NCI-H2029 treated with DMSO at 0.1 percent for 48 hours (cell line): ENCODE results near the gene CDH4.

ENCODE experiments used
- DNase-seq: peaks from one replicate; lab custom pipeline; 2025; lab: John Stamatoyannopoulos, UW

The CDH4 gene

DNA sequence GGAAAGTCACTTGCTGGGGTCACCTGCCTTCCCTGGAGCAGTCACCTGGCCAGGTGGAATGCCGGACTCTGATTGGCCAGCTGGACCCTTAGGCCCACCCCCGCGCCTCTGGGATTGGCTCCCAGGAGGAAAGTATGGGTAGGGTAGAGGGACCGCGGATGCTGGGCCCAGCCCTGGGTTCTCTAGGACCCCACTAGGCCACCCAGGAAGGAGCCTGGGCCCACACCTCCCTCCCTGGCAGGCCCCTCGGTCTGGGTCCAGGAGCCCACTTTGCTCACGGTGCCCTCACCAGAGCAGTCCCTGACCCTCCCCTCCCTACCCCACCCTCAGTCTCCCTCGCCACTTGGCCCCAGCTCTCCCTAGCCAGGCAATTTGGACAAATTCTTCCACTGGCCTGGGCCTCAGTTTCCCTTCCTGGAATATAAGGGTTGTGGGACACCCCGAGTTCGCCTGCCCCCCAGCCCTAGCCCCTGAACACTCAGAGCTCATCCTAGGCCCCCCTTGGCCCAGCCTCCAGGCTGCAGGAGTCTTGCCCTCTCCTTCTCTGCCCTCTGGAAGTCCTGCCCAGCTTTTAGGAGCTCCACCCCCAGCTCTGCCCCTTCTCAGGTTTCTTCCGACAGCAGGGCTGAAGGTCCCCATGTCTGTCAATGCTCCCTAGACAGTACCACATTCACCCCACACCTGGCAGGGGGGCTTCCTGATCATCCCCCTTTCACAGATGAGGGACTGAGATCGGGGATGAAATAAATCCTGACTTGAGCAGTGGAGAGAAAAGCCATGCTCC is 514.0 kb downstream of the CDH4 start:
- DNase-seq, result no peak

DNA sequence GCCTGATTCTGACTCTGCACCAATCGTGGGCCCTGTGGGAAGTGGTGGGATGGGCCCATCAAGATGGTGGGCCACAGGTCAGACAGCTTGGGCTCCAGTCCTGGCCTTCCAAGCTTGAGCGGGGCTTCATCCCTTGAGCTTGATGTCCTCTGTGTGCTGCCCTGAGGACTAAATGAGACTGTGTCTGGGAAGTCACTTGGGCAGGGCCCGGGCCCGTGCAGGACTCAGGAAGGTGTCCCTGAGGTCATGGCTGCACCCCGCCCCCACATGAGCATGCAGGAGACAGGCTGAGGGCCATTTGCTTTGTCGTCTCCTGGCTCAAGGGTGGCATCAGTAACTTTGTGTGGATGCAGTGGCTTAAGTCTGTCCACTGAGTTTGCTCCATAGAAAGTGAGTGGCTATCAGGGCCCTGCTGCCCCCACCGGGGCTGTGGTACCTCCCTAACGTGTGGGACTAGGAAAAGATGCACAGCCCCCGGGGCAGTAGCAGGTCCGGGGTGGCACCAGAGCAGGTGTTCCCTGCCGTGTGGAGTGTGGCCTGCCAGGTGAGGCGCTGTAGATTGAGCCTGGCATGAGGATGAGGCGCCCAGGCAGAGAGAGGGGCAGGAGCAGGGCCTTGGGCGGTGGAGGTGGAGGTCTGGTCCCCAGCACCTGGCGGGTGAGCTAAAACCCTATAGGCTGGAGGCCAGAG is 515.0 kb downstream of the CDH4 start:
- DNase-seq, result no peak

DNA sequence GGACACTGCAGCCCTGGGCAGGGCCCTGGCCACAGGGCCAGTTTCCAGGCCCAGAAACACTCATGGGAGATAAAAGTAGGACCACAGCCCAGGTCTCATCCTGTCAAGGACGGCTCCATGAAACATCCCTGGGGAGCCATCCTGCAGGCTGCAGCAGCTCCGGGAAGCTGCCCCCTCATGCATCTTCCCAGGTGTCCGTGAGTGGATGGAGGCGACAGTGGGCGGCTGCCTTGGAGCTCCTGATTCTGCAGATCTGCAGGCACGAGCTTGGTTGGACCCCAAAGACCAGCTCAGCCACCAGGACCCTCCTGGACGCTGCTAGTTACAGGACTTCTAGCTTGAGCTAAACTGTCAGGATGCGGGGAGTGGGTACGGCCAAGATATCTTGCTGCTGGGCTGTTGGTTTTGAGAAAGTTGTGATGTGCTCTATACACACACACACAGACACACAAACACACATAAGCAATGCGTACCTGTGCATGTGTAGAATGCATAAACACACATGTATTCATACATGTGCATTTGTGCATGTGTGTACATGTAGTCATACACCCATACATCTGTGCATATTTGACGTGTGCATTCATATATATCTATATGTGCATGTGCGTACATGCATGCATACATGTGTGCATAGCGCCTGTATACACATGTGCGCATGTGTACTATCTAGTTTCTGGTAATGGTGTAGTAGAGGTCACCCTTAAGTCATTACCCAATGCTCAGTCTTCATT is 515.9 kb downstream of the CDH4 start:
- DNase-seq, result no peak

DNA sequence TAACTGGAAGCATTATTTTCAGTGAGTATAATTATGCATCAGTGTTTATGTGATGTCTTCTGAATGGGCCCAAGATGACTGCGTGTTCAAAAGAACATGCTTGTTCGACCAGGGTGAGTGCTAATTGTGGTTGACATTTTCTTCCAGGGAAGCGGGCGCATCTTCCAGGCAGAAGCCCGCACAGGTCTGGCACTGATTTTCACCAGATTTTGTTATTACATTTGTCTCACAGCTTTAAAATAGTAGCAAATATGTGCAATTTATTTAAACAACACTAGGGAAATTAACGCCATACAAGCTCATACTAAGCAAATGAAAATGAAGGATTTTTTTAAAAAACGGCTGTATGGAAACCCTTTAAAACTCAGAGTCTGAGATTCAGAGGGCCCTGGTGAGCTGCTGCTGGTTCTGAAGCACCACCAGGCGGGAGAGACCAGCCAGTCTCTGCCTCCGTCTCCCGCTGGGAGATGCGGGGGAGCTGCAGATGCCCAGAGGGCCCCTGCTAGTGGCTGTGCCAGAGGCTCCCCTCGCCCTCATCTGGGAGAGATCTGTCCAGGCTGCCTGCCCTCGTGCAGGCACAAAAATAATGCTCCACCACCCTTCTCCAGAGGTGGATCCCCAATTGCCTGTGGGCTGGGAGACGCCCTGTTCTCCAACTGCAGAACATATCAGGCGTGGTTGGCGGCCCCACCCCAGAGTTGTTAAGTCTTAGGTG is 516.7 kb downstream of the CDH4 start:
- no peak for DNase-seq

DNA sequence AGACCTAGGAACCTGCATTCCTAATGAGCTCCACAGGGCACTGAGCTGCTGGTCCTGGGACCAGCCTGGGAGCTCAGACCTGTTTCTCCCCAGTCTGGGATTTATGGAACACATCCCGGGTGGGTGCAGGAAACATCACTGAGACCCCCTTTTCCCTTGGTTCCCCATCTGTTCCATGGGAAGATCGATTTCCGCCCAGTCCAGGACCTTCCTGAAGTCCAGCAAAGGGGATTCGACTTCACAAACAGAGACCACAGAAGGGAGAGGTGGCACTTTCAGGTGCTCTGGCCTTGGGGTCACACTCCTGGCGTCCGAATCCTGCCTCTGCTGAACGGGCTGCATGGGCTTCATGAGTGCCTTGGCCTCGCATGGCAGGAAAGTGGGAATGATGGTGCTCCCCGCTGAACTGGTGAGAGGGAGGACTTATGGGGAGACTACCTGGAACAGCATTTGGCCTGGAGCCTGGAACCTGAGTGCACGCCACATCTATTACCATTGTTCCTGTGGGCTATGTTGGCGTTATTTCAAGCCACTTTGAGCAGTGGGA is 517.3 kb downstream of the CDH4 start:
- no peak for DNase-seq

DNA sequence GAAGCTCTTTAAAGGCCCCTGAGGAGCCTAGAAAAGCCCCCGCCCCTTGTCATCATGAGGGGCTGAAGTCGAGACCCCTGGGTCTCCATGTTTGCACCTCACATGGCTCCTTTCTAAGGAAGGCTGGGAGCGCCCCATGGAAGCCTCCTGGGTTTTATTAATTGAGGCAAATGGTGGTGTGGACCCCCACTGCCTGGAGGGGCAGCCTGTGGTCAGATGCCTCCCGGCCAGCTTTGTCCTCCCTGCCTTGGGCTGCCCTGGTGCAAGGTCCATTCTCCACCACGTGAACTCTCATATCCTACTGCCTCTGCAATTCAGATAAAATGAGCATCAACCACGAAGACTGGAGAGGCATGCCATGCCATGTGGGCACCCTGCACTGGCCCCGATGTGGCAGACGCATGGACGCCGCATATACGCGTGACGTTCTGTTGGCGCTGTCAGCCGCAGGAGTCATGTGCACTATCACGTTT is 518.1 kb downstream of the CDH4 start:
- DNase-seq, result no peak

DNA sequence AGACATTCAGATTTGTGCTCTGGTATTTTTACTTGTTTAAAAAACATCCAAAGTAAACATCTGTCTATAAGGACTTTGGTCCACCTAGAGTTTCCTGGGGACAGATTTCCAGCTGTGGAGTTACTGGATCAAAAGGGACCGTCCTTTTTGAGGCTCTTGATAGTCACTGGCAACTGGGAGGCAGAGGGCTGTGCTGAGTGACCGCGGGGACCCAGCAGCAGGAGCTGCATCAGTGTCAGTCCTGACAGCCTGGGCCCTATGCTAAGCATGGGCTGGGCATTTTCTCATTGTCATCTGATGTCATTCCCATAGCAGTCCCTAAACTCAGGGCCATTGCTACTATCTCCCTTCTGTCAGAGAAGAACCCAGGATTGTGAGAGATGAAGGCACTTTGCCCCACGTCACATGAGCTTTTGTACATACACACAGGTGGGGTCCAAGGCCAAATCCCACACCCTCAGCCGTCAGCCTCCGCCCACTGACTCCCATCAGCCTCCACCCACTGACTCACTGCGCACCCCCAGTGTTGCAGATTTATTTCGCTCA is 519.8 kb downstream of the CDH4 start:
- no peak for DNase-seq

DNA sequence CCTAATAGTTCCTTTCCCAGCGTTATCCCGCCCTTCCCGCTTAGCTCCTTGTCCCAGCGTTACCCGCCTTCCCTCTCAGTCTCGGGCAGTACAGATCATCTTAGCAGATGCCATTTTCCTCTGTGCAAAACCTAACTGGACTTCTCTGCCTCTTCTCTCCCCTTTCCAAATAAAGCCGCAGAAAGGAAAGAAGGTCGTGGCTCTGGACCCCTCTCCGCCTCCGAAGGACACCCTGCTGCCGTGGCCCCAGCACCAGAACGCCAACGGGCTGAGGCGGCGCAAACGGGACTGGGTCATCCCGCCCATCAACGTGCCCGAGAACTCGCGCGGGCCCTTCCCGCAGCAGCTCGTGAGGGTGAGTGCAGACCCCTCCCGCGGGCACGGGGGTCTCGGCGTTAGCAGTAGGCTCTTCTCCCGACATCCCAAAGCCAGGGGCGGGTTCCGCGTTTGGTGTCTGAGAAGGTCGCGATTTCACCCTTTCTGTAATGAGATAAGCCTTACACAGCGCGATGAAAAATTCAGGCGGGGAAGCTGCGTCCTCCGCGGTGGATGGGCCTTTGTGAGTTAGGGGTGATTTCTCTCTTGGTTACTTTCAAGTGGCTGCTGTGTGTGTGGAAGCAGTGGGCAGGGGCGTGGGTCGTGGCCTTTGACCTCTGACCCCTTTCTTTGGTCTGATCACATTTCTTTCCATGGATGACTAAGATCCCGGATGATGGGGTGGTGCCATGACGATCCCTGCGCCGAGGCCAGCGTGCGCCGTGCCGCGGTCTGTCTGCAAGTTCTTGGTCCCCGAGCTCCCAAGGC is 521.0 kb downstream of the CDH4 start:
- no peak for DNase-seq

DNA sequence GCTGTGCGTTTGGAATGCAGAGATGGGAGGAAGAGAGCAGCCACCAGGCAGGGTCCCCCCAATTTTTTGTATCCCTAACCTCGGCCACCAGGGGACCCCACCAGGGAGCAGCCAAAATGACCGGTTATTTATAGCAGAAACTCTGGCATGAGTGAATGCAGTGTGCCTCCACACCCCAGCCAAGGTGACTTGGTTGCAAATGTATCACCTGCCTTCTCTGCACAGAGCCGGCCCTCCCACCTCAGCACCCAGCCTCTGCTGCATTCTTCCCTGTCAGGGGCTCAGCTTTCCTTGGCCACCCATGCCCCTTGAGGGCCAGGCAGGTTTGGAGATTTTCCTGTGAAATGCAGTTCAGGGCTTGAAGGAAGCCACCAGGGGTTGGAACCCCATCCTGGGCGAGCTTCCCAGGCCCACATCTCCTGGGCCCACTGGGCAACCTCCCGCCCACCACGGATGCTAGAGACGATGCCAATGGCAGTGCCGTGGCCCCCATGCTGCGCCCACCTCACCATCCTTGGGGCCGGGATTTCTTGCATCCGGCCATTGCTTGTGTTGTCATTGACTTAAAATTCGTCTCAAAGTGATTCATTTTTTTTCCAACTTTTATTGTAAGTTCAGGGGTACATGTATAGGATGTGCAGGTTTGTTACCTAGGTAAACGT is 522.0 kb downstream of the CDH4 start:
- no peak for DNase-seq

DNA sequence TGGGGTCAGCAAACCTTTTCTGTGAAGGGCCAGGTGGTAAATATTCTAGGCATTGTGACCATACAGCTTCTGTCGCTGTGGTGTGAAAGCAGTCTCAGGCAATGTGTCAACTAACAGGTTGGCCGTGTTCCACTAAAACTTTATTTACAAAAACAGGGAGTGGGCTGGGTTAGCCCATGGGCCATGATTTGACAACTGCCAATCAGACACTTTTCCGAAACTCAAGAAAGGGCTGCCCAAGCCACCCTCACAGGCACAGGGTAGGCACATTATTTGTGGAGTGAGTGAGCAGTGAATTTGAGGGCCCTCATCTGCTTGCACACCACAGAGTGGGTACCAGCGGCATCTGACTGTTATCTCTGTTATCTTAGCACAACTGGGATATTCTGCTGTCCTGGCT is 523.4 kb downstream of the CDH4 start:
- no peak for DNase-seq

DNA sequence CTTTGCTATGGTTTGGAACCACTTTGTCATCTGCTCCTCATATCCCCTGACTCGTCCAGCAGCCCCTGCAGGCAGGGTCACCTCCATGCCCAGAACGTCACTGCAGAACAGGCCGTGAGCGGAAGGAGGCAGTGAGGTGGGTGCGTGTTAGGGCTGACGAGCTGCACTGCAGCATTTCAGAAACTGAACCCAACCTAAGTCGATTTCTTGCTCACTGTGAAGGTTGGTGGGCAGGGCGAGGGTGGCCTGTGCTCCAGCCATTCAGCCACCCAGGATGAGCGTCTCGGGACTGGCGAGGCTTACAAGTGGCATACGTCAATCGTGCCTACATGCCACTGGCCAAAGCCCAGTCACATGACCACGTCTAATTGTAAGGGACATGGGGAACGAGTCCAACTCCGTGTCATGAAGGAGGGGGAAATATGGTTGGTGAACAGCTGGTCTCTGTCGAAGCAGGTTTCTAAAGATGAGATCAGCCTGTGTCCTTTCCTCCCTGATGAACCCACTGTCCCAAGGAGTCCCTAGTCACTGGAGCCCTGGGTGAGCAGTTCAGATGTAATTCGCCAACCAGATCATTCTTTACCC is 524.5 kb downstream of the CDH4 start:
- DNase-seq, result no peak

DNA sequence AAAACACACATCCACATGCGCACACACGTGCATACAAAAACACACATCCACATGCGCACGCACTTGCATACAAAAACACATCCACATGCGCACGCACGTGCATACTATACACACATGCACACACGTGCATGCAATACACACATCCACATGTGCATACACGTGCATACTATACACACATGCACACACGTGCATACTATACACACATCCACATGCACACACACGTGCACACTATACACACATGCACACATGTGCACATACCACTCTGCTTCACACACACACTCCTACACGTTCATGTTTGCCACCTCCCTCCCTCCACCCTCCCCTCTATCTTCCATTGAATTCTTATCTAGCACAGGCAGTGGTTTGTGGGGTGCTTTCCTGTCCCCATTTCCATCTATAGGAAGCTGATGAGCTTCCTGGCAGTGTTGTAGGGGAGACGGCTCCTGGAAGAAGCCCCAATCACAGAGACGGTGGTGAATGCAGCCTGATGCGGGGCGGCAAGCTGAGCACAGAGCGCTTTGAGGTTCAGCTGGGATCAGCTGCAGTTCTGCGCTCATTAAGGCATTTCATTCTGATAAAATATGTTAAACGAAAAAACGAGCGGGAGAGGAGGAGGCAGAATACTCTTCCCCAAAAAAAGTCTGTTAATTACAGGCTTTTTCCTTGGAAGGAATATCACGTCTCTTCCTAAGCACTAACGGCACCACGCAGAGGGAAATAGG is 525.9 kb downstream of the CDH4 start:
- DNase-seq, result no peak

DNA sequence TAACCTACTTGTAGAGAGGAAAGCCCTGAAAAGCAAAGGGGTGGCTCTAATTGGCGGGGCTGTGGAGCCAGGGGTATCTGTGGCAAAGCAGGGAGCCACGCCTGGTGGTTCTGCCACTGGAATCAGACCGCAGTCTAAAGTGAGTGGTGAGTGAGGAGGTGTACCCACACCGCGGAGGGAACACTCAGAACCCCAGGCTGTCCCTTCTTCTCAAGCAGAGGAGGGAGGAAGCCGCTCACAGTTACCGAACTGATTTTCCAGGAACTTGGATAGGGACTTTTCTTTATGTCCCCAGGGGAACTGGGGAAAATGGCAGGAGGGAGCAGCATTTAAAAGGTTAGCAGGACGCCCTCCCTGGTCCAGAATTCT is 526.4 kb downstream of the CDH4 start:
- no peak for DNase-seq

DNA sequence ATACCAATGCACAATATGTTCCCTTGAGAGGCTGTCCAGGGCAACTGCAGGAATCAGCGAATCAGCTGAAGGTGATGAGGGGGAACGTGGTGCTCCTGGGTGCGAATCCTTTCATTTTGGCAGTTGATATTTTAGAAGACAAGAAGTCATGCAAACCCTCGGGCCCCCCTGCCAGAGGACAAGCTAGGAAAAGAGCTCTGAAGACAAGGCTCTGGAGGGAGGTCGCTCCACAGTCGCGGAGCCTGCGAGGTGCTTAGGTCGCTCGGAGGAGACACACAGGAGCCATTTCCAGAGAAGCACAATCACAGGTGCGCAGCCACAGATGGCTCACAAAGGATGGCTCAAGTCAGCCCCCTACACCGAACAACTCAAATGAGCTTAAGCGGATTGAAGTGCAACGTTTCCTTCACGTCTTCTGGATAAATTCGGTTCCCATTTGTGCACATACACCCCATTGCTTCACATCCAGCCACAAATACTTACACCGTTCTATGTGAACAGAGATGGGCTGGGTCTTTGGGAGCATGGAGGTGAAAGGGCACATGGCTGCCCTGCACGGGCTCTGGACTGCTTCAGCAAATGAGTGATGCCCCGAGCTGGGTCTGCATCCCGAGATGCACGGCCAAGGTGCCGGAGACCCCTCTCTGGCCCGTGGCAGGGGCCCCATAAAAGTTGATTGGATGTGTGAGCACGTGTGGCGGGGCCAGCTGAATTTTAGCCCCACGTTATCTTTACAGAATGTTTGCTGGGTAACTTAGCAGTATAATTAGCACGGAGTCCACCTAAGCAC is 527.3 kb downstream of the CDH4 start:
- no peak for DNase-seq

DNA sequence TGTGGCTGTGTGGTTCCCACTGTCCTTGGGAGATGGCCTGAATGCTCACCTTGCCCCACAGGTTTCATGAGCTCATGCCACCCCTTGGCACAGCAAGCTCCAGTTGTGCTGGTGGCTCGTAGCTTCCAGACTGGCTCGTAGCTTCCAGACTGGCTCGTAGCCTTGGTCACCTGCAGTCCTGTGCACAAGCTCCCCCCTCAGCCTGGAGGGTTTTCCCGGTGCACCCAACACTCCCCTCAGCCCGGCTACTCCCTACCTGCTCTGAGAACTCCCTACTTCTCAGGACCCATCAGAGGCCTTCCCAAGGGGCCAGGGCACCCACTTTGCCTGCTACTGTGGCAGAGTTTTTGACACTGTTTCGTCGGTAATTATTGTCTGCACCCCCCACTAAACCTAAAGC is 528.0 kb downstream of the CDH4 start:
- no peak for DNase-seq

DNA sequence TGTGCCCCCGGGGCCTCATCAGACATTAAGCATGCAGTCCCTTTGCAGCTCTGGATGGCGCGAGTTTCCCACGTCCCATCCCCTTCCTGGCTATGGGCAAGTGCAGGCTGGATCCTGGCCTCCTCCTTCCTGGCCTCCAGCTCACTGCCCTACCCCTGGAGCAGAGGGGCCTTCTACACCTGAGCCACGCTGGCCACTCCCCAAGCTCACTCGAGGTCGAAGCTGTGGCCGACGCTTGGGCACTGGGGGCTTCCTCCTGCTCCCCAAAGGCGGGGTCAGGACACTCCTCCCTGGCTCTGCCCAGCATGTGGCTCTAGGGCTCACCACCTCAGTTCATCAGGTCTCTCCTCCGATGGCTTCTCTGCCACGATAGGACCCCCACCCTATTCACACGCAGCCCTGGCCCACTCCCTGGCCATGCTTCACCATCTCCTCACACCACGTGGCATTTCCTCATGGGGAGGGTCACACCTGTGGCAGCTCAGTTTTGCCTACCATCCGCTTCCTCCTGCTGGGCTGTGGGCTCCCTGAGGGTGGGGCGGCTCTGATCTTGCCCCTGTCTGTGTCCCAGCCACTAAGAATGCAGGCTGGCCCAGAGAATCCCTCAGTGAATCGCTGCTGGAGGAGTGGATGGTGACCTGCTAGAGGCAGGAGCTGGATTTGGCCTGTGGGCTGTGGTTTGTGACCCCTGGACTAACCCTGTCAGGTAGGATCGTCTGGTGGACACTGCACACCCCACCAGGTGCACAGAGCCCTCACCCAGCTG is 532.9 kb downstream of the CDH4 start:
- DNase-seq, result no peak

DNA sequence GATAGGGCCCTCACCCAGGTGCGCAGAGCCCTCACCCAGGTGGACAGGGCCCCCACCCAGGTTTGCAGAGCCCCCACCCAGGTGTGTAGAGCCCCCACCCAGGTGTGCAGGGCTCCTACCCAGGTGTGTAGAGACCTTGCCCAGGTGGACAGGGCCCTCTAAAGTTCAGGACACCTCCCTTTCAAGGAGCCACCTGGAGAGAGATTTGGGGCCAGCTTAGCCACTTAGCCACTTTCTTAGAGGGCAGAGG is 533.4 kb downstream of the CDH4 start:
- DNase-seq, result no peak

DNA sequence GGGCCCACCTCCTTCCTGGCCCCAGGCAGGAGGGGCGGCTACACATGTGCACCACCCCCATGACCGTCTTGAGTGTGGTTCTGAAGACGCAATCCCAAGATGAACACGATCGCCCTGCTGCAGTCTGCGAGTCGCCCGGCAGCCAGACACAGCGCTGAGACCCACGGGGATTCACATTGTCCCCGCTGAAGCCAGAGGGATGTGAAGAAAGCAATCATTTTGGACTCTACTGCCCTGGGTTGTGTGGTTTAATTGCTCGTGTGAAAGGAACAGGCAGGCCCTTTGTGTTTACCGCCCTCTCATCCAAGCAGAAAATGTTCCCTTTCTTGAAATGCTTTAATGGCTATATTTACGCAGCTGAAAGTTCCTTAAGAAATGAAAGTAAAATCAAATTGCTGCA is 534.2 kb downstream of the CDH4 start:
- no peak for DNase-seq
